H9 (cell line): ENCODE data around the gene CAB39. TPM values are rescaled to one million over a fixed set of nuclear protein-coding genes. Genes with fewer than 3 reads are reported as not detected.

Experiments used
- DNase-seq: peaks from one replicate; pipeline ENCODE4 v3.0.0-alpha.2; 2017
- H2AFZ ChIP-seq: one replicate; pipeline ENCODE4 v1.6.1; 2013; ENCODE audit warnings: mild to moderate bottlenecking, low read length, control low read depth, moderate library complexity
- H2AK5ac ChIP-seq: 2 replicates; pipeline ENCODE4 v1.6.1; 2013; ENCODE audit warnings: low read length, control low read depth, mixed read lengths; ENCODE audit not compliant: insufficient read length
- H2BK120ac ChIP-seq: one replicate; pipeline ENCODE4 v1.6.1; 2013; ENCODE audit warnings: low read depth, mild to moderate bottlenecking, low read length, control low read depth, inconsistent platforms; ENCODE audit not compliant: poor library complexity, severe bottlenecking
- H2BK12ac ChIP-seq: 2 replicates; pipeline ENCODE4 v1.6.1; 2013; ENCODE audit warnings: low read length, control low read depth, mixed read lengths, low read depth; ENCODE audit not compliant: insufficient read length
- H2BK15ac ChIP-seq: 2 replicates; pipeline ENCODE4 v1.6.1; 2013; ENCODE audit warnings: low read depth, low read length, control low read depth
- H2BK20ac ChIP-seq: one replicate; pipeline ENCODE4 v1.6.1; 2013; ENCODE audit warnings: low read depth, mild to moderate bottlenecking, low read length, control low read depth, inconsistent platforms; ENCODE audit not compliant: poor library complexity, severe bottlenecking
- H2BK5ac ChIP-seq: 2 replicates; pipeline ENCODE4 v1.6.1; 2013; ENCODE audit warnings: low read length, control low read depth, mixed read lengths; ENCODE audit not compliant: insufficient read length
- H3K14ac ChIP-seq: 2 replicates; pipeline ENCODE4 v1.6.1; 2013; ENCODE audit warnings: low read length, control low read depth; ENCODE audit not compliant: insufficient read depth
- H3K18ac ChIP-seq: 2 replicates; pipeline ENCODE4 v1.6.1; 2013; ENCODE audit warnings: low read depth, mild to moderate bottlenecking, mixed read lengths, low read length, control low read depth; ENCODE audit not compliant: insufficient read length
- H3K23ac ChIP-seq: 2 replicates; pipeline ENCODE4 v1.6.1; 2013; ENCODE audit warnings: low read length, control low read depth, mixed read lengths, low read depth; ENCODE audit not compliant: insufficient read length
- H3K23me2 ChIP-seq: 2 replicates; pipeline ENCODE4 v1.6.1; 2013; ENCODE audit warnings: low read depth, mild to moderate bottlenecking, mixed read lengths, low read length, control low read depth; ENCODE audit not compliant: insufficient read length, poor library complexity, severe bottlenecking
- H3K27ac ChIP-seq: 2 replicates; pipeline ENCODE4 v1.5.1; 2013; ENCODE audit warnings: low read length, control low read depth, mixed read lengths, low read depth; ENCODE audit not compliant: insufficient read length
- H3K27me3 ChIP-seq: 2 replicates; pipeline ENCODE4 v1.6.1; 2013; ENCODE audit warnings: low read length, control low read depth, inconsistent platforms; ENCODE audit not compliant: insufficient read depth
- H3K4ac ChIP-seq: 2 replicates; pipeline ENCODE4 v1.6.1; 2013; ENCODE audit warnings: low read depth, mild to moderate bottlenecking, control low read depth, inconsistent platforms, low read length, moderate library complexity
- H3K4me1 ChIP-seq: 2 replicates; pipeline ENCODE4 v1.6.1; 2013; ENCODE audit warnings: low read length, control low read depth, inconsistent platforms; ENCODE audit not compliant: insufficient read depth
- H3K4me2 ChIP-seq: 2 replicates; pipeline ENCODE4 v1.6.1; 2013; ENCODE audit warnings: low read length, control low read depth, mixed read lengths; ENCODE audit not compliant: insufficient read length, insufficient read depth
- H3K56ac ChIP-seq: 2 replicates; pipeline ENCODE4 v1.6.1; 2013; ENCODE audit warnings: low read depth, mild to moderate bottlenecking, mixed read lengths, low read length, control low read depth; ENCODE audit not compliant: insufficient read length
- H3K79me1 ChIP-seq: 2 replicates; pipeline ENCODE4 v1.6.1; 2013; ENCODE audit warnings: low read depth, mild to moderate bottlenecking, moderate library complexity, low read length, control low read depth, inconsistent platforms; ENCODE audit not compliant: insufficient read depth, poor library complexity, severe bottlenecking
- H3K79me2 ChIP-seq: 2 replicates; pipeline ENCODE4 v1.6.1; 2013; ENCODE audit warnings: low read length, control low read depth, inconsistent platforms; ENCODE audit not compliant: insufficient read depth
- H3K9ac ChIP-seq: 2 replicates; pipeline ENCODE4 v1.6.1; 2013; ENCODE audit warnings: low read length, control low read depth, mixed read lengths; ENCODE audit not compliant: insufficient read length; ENCODE audit errors: extremely low read depth
- H3K9me3 ChIP-seq: one replicate; pipeline ENCODE4 v1.6.1; 2013; ENCODE audit warnings: low read depth, low read length, inconsistent platforms; ENCODE audit not compliant: control insufficient read depth
- H3T11ph ChIP-seq: one replicate; pipeline ENCODE4 v1.6.1; 2013; ENCODE audit warnings: mild to moderate bottlenecking, low read length, control low read depth, inconsistent platforms
- H4K20me1 ChIP-seq: one replicate; pipeline ENCODE4 v1.6.1; 2013; ENCODE audit not compliant: control insufficient read depth, insufficient read length, insufficient read depth
- H4K5ac ChIP-seq: 2 replicates; pipeline ENCODE4 v1.6.1; 2013; ENCODE audit warnings: low read depth, mild to moderate bottlenecking, mixed read lengths, low read length, control low read depth; ENCODE audit not compliant: insufficient read length
- H4K8ac ChIP-seq: replicated peaks from 2 replicates; pipeline ENCODE4 v1.6.1; 2013; ENCODE audit warnings: low read length, control low read depth, mixed read lengths, low read depth; ENCODE audit not compliant: insufficient read length
- H4K91ac ChIP-seq: 2 replicates; pipeline ENCODE4 v1.6.1; 2013; ENCODE audit warnings: low read depth, mild to moderate bottlenecking, moderate library complexity, mixed read lengths, low read length, control low read depth; ENCODE audit not compliant: insufficient read length
- H3K27ac Mint-ChIP-seq, 3 experiments: 2 replicates in 2 of 3; 3 replicates in 1 of 3; pipeline ENCODE4 v1.8.0; 2020 to 2021; ENCODE audit warnings: mixed read lengths in 3 of 3, mild to moderate bottlenecking in 1 of 3, moderate library complexity in 1 of 3
- H3K27me3 Mint-ChIP-seq: 2 replicates; pipeline ENCODE4 v1.8.0; 2021; ENCODE audit warnings: low read depth, mild to moderate bottlenecking, moderate library complexity, mixed read lengths
- H3K36me3 Mint-ChIP-seq, 3 experiments: 2 replicates in 2 of 3; 3 replicates in 1 of 3; pipeline ENCODE4 v1.8.0; 2020 to 2021; ENCODE audit warnings: low read depth in 3 of 3, mixed read lengths in 3 of 3; ENCODE audit not compliant: insufficient read depth in 1 of 3
- H3K4me1 Mint-ChIP-seq, 2 experiments: 2 replicates each; pipeline ENCODE4 v1.8.0; 2020; ENCODE audit warnings: mixed read lengths in 2 of 2
- H3K4me3 Mint-ChIP-seq, 2 experiments: 2 replicates in 1 of 2; 3 replicates in 1 of 2; pipeline ENCODE4 v1.8.0; 2020 to 2021; ENCODE audit warnings: mild to moderate bottlenecking in 2 of 2, mixed read lengths in 2 of 2, moderate library complexity in 1 of 2
- H3K9me3 Mint-ChIP-seq, 2 experiments: 2 replicates in 1 of 2; 3 replicates in 1 of 2; pipeline ENCODE4 v1.8.0; 2020; ENCODE audit warnings: mild to moderate bottlenecking in 2 of 2, mixed read lengths in 2 of 2, moderate library complexity in 1 of 2
- CTCF ChIP-seq: fragments of 200-600 bp; sonication (generic); conservative IDR thresholded peaks from 3 replicates; pipeline ENCODE4 v1.8.0; 2021; ENCODE audit warnings: antibody characterized with exemption, mild to moderate bottlenecking
- WGBS: extraction: QIAGEN DNeasy Blood & Tissue Kit; methylation state at CpG from one replicate; pipeline ENCODE4 v1.1.7; 2013; ENCODE audit warnings: missing lambda C conversion rate, low lambda C conversion rate, mixed read lengths; ENCODE audit not compliant: insufficient read length; ENCODE audit errors: extremely low coverage; 5-methylcytosine and 5-hydroxymethylcytosine counted together
- total RNA-seq: library from RNA; stranded (reverse); gene quantifications from 2 replicates; pipeline ENCODE4 v1.2.1, GENCODE V29; 2021

Gene CAB39
- total RNA-seq, 1 experiment from 2014 or later, result 42.7 TPM

- Histone ChIP-seq H3K9ac (no peak overlapping the region), H4K20me1 (no peaks in the 10 kb centered on the region), H2AFZ (no peak overlapping the region), H3K79me1 (peaks cover 6% of the 10 kb centered on the region), H3K56ac (no peak overlapping the region), H2AK5ac (no peak overlapping the region), H3K9me3 (no peaks in the 10 kb centered on the region), H3K27me3 (no peaks in the 10 kb centered on the region), H3K23me2 (no peaks in the 10 kb centered on the region), H4K8ac (no peak overlapping the region), H3K18ac (no peak overlapping the region), H3K79me2 (peaks cover 6% of the 10 kb centered on the region; the same call in 1 of the 2 replicates), H2BK120ac (no peak overlapping the region), H4K91ac (no peak overlapping the region), H3K4me2 (no peak overlapping the region), H3T11ph (no peak overlapping the region), H4K5ac (no peak overlapping the region), H3K4me1 (no peaks in the 10 kb centered on the region), H3K27ac (no peak overlapping the region), H2BK15ac (no peak overlapping the region), H3K4ac (no peak overlapping the region), H3K23ac (no peak overlapping the region), H2BK5ac (no peak overlapping the region), H2BK20ac (no peak overlapping the region), H2BK12ac (no peak overlapping the region), H3K14ac (no peak overlapping the region)
- H3K4me3 Mint-ChIP-seq, result no peak overlapping the region
- H3K9me3 Mint-ChIP-seq, result no peaks in the 10 kb centered on the region
- H3K27me3 Mint-ChIP-seq, result no peaks in the 10 kb centered on the region
- H3K27ac Mint-ChIP-seq, result no peak overlapping the region; a peak in 2 of 7 replicates
- H3K36me3 Mint-ChIP-seq, result peaks cover 0 to 6% (median 0%) of the 10 kb centered on the region in 3 experiments; a peak in 2 of 7 replicates
- TF ChIP-seq CTCF, result no peak
- H3K4me1 Mint-ChIP-seq, result peaks cover 6 to 14% of the 10 kb centered on the region in 2 experiments
- DNase-seq, result no peak
- WGBS, result no CpG with 5 or more reads among the region's 1 CpG
Observed at GRCh38 chr2:230738391-230738811, 25.8 kb downstream of the CAB39 start.
